GM19452 (cell line): ENCODE data around the gene MCF2L2.

Experiments used
- ATAC-seq: cut with Tn5 transposase; IDR thresholded peaks from one replicate; pipeline ENCODE4 v1.9.1; 2021; ENCODE audit not compliant: unreplicated experiment

MCF2L2 gene

GRCh38 chr3:183268366-183268765 lies 160.1 kb downstream of the MCF2L2 start:
- no peak for ATAC-seq

DNA sequence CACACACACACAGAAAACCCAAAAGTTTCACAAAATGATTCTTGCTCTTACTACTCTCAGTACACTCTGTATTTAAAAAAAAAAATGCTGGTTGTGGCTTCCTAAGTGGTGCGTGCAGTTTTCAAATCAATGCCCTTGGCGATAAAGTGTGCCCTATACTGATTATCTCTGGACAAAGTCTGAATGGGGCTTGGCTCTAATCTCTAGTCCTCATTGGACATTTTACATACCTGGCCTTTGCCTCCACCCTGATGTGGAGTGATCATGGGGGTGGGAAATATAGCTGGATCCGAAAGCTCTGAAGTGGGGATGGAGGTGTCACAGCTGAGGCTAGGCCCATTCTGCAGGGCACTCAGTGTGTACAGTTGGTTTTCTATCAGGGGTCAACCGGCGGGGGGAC lies 161.3 kb downstream of the MCF2L2 start:
- no peak for ATAC-seq

GRCh38 chr3:183266454-183266853 lies 162.0 kb downstream of the MCF2L2 start:
- no peak for ATAC-seq

- ATAC-seq, result no peak
Measured at GRCh38 chr3:183265834-183266417, 162.5 kb downstream of the MCF2L2 start.

GRCh38 chr3:183265157-183265642 lies 163.2 kb downstream of the MCF2L2 start:
- no peak for ATAC-seq

GRCh38 chr3:183264268-183264667 lies 164.2 kb downstream of the MCF2L2 start:
- no peak for ATAC-seq

GRCh38 chr3:183262875-183263378 lies 165.5 kb downstream of the MCF2L2 start:
- no peak for ATAC-seq

GRCh38 chr3:183261151-183261724 lies 167.2 kb downstream of the MCF2L2 start:
- ATAC-seq, result no peak

DNA sequence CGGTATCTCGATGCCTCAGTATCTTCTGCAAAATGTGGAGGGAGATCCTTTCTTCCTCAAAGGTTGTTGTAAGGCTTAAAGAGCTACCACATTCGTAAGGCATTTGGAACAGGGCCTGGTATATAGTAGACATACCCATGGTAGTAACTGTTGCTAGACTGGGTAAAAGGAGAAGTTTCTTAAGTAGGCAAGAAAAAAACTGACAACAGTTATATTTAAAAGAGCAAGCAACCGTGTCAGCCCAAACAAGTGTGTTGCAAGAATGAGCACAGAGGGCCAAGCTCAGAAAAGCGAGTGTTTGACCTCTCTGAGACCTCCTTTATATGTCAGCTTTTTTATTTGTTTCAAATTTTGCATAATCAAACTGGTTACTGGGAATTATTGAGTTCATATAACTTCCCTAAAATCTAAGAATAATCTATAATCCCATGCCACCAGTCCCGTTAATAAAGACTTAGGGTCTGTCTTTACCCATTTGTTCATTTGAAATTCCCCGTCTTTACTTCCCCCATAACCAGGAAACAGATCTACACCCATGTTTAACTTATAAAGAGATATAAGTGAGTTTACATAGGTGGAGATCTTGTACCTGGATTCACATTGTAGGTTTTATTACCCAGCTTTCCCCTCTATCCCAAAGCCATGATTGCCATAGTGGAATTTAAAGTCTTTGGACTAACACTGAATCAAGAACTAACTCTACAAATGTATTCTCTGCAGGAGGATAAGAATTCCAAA lies 168.1 kb downstream of the MCF2L2 start:
- ATAC-seq, result no peak

DNA sequence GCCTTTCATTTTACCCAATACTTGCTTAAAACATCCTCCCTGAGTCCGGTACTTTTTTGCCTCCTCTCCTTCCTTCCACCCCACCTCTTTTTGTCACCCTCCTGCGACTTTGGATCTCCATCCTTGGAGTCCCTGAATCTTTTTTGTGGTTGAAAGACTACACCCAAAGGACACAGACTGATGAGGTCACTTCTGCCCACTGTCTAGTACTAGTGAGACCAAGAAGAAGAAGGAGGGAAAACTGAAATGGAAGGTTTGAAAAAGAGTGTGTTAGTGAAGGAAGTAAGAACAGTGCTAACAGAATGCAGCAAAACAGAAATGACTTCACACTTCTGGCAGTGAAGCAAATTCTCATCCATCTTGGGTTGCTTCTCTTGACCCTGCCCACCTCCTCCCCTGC lies 168.8 kb downstream of the MCF2L2 start:
- no peak for ATAC-seq

DNA sequence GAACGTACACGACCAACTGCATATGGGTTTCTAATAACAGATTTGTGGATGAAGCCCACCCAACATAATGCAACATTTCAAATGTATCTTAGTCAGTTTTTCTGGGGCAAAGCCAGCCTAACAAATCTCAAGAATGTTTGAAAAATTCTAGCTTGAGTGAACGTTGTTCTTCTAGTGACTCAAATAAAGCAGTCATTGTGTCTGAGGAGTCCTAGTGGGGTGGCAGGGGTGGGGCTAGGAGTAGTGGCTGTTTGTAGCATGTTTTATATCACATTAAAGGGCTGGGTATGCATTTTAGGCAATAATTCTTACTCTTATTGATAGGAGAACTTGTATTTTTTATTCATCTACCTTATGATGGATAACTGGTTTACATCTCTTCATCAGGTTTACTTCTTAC lies 169.3 kb downstream of the MCF2L2 start:
- no peak for ATAC-seq

DNA sequence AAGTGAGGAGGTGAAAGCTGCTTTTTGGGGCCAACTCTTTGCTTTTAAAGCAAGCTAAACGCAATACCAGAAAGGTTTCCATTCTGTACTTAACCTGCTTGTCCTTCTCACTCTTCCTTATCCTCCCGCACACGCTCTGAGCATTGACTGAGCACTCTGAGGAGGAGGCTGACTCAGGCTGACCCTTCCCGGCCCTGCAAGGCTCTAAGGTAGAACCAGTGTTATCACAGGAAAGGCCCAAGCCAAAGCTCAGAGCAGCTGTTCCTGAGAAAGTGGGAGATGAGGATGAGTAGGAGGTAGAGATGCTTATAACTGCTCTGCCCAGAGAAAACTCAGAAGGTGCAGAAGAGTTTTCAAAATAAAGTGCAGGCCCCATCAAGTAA lies 173.1 kb downstream of the MCF2L2 start:
- ATAC-seq, result no peak

GRCh38 chr3:183254487-183255347 lies 173.7 kb downstream of the MCF2L2 start:
- ATAC-seq, result no peak

- ATAC-seq, result no peak
Measured at GRCh38 chr3:183253528-183254486, 174.6 kb downstream of the MCF2L2 start.

DNA sequence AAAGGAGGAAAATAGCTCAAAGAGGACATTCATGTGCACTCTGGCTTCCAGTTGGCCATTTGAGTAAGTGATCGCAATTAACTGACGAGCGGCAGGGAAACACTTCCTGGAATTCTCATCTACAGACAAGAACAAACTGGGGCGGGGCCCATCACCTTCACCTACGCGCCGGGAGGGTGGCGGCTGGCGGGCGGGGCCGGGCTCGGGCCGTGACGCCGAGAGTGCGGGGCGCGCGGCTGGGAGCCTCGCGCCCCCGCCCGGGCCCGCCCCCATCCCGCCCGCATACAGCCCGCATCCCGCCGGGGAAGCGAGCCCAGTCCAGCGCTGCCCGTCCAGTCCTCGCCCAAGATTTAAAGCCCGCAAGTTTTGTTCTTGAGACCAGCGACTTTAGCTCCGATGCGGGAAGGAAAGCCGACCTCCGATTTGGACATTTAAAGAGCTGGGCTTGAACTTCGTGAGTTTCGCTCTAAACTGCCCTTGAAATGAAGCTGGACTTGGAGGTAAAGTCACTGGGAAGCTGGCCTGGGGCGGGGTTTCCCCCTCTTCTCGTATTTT lies 175.4 kb downstream of the MCF2L2 start, which contains the start of gene B3GNT5:
B3GNT5 (plus strand) TSS at position 281 of the 555 bp plus-strand sequence. CDS start 16,546 bp downstream, outside the sequence.
- no peak for ATAC-seq

- no peak for ATAC-seq
Measured at GRCh38 chr3:183252118-183252782, 176.2 kb downstream of the MCF2L2 start.

DNA sequence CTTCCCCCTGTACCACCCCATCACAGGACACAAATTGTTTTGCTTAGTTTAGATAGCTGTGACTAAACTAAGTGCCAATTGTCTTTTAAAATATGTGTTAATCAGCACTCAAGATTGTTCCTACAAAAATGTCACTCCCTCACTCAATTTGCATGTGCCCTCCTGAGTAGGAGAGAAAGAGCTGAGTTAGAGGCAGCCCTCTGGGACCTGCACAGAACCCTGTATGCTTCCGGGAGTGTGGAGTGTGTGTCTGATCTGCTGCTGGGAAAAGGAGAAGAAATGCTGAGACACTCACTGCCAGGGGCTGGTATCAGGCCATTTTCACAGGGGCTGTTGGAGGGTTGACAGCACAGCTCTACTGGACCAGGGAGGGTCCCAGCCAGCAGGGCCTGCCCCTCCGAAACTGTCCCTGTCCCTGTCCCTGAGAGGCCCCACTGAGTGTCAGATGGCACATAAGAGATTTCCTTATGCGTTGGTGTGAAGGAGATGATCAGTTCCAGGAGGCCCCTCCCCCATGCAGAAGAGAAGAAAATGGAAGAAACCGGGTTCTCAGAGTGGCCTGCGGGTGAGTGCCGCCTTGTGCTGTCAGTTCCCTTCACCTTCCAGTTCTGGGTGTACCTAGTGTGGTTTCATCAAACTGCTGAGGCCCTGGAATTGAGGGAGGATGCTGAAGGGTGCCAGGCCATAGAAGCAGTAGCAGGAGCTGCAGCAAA lies 179.3 kb downstream of the MCF2L2 start:
- ATAC-seq, result no peak

DNA sequence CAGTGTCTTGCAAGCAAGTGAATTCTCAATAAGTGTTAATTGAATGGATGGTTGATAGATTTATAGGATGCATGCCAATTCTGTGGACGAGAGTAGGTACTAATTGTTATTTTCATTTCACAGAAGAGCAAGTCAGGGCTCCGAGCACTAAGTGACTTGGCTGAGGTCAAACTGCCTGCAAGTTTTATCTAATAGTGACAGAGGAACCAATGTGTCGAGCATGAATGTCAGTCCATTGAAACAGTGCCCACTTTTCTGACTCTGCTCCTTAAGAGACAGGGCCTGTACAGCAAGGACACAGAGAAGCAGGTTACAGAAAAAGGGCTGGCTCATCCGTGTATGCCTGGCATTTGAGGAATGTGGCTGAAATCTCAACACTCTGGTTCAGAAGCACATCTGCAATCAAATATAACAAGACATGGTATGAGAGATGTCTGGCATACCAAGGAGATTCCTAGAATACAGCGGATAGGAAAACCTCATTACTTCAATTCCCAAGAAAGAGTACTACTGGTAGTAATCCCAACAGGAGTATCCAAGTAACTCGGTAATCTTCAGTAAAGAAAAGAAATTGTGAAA lies 181.3 kb downstream of the MCF2L2 start:
- no peak for ATAC-seq
